Testis (tissue), 3 donors: ENCODE measurements around the gene SNX13. TPM values are rescaled to one million over a fixed set of nuclear protein-coding genes. Genes with fewer than 3 reads are reported as not detected.

Experiments
- DNase-seq: peaks from one replicate; pipeline ENCODE4 v3.0.0-alpha.2; 2019
- H3K27ac ChIP-seq, 2 donors: fragments of 200-600 bp; sonication (generic); one replicate each; pipeline ENCODE4 v1.5.1; 2019
- H3K27me3 ChIP-seq: fragments of 200-600 bp; sonication (generic); one replicate; pipeline ENCODE4 v1.5.1; 2019
- H3K36me3 ChIP-seq: fragments of 200-600 bp; sonication (generic); one replicate; pipeline ENCODE4 v1.5.1; 2017; ENCODE audit warnings: low read depth; ENCODE audit errors: missing control alignments
- H3K4me1 ChIP-seq: fragments of 200-600 bp; sonication (generic); one replicate; pipeline ENCODE4 v1.5.1; 2019
- H3K4me3 ChIP-seq, 2 donors: fragments of 200-600 bp; sonication (generic); one replicate each; pipeline ENCODE4 v1.5.1; 2017 to 2019
- H3K9me3 ChIP-seq: fragments of 200-600 bp; sonication (generic); one replicate; pipeline ENCODE4 v1.5.1; 2017
- CTCF ChIP-seq, 3 experiments: fragments of 450-650 bp in 2 of 3; fragments of 200-600 bp in 1 of 3; sonication (generic) in 1 of 3; IDR thresholded peaks; one replicate each; pipeline ENCODE4 v1.5.1; 2016 to 2019; ENCODE audit warnings: antibody characterized with exemption in 3 of 3, mild to moderate bottlenecking in 2 of 3, moderate library complexity in 1 of 3
- POLR2A ChIP-seq: fragments of 450-650 bp; IDR thresholded peaks from one replicate; pipeline ENCODE4 v1.6.1; 2017; ENCODE audit warnings: antibody characterized with exemption, mild to moderate bottlenecking, moderate library complexity
- WGBS, 2 donors: methylation state at CpG; one replicate each; pipeline ENCODE4 v1.1.5; 2018; 5-methylcytosine and 5-hydroxymethylcytosine counted together
- intact Hi-C: fragments of 100-400 bp; cut with DNase I; formaldehyde crosslinking; loops from one replicate; pipeline ENCODE4 v1.15.1; 2023; ENCODE audit warnings: low total_unique reads
- polyA plus RNA-seq: library from polyadenylated mRNA; stranded (reverse); fragments of 350-450 nt; fragmentation: Illumina TruSeq; extraction: RNeasy Lipid Tissue Mini Kit (QIAGEN cat#74804); gene quantifications from one replicate; pipeline ENCODE4 v1.2.3, GENCODE V29; 2014; ENCODE audit warnings: low read depth, low replicate concordance; ENCODE audit not compliant: insufficient read depth
- total RNA-seq, 2 donors: library from RNA; depleted of rRNA; stranded (reverse); fragments of >200 nt; gene quantifications; one replicate each; pipeline ENCODE4 v1.2.3, GENCODE V29; 2016

Gene SNX13
- total and polyA plus RNA-seq, 3 donors from 2014 or later, result 37.0 to 73.5 (median 61.8) TPM

DNA sequence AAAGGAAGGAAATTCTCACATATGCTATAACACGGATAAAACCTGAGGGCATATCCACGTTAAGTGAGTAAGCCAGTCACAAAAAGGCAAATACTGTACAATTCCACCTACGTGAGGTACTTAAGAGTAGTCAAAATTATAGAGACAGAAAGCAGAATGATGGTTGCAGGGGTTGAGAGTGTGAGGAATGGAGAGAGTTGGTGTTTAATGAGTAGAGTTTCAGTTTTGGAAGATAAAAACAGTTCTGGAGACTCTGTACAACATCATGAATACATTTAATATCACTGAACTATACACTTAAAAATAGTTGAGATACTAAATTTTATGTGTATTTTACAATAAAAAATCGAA, 95.1 kb downstream of the SNX13 start:
- 95 to 96% methylated on average over 4 of the region's 4 CpGs for WGBS, 2 donors
- Histone ChIP-seq H3K27me3 (no peaks in the 10 kb centered on the region), H3K4me3 (no peak overlapping the region), H3K4me1 (no peaks in the 10 kb centered on the region), H3K27ac (no peak overlapping the region), H3K36me3 (no peaks in the 10 kb centered on the region), H3K9me3 (no peaks in the 10 kb centered on the region)
- DNase-seq, result no peak
- intact Hi-C loops, result no loop called here
- TF ChIP-seq POLR2A, result no peak

- Histone ChIP-seq H3K36me3 (no peaks in the 10 kb centered on the region), H3K27me3 (no peaks in the 10 kb centered on the region), H3K9me3 (no peaks in the 10 kb centered on the region), H3K4me1 (no peaks in the 10 kb centered on the region), H3K27ac (no peak overlapping the region), H3K4me3 (no peak overlapping the region)
- intact Hi-C loops, result no loop called here
- WGBS, 2 donors, result 78 to 81% methylated on average over 3 of the region's 3 CpGs
- TF ChIP-seq POLR2A (no peak), CTCF (IDR thresholded peaks at IDR 0.05) (no peak)
- no peak for DNase-seq
These were observed 95.6 kb downstream of the SNX13 start for GRCh38 chr7:17844514-17845196.

DNA sequence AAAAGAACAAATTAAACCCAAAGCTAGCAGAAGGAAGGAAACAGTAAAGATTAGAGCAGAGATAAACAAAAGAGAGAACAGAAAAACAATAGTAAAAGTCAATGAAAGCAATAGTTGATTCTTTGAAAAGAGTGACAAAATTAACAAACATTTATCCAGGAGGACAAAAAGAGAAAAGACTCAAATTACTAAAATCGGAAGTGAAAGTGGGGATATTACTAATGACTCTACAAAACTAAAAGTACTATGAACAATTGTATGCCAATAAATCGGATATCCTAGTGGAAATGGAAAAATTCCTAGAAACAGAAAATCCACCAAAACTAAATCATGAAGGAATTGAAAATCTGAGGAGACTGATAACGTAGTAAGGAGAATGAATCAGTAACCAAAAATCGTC, 96.3 kb downstream of the SNX13 start:
- Histone ChIP-seq H3K4me3 (no peak overlapping the region), H3K9me3 (no peaks in the 10 kb centered on the region), H3K36me3 (no peaks in the 10 kb centered on the region), H3K27ac (no peak overlapping the region), H3K4me1 (no peaks in the 10 kb centered on the region), H3K27me3 (no peaks in the 10 kb centered on the region)
- no peak for TF ChIP-seq POLR2A
- no peak for TF ChIP-seq CTCF (IDR thresholded peaks at IDR 0.05)
- DNase-seq, result no peak
- 69 to 73% methylated on average over 4 of the region's 4 CpGs for WGBS, 2 donors
- intact Hi-C loops, result no loop called here

DNA sequence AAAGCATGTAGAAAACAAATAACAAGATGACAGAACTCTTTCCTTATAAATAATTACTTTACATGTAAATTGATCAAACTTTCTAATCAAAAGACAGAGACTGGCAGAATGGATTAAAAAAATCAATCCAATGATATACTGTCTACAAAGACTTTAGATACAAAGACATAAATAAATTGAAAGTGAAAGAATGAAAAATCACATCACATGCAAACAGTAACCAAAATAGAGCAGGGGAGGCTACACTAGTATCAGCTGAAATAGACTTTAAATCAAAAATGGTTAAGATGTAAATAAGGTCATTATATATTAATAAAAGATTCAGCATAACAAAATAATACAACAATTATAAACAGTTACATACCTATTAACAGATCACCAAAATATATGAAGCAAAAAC, 97.3 kb downstream of the SNX13 start:
- H3K4me1 ChIP-seq, result no peaks in the 10 kb centered on the region
- no peaks in the 10 kb centered on the region for H3K27me3 ChIP-seq
- H3K36me3 ChIP-seq, result no peaks in the 10 kb centered on the region
- H3K4me3 ChIP-seq, result no peak overlapping the region
- no peak for TF ChIP-seq POLR2A
- no peak for TF ChIP-seq CTCF (IDR thresholded peaks at IDR 0.05)
- no peak for DNase-seq
- H3K27ac ChIP-seq, result no peak overlapping the region
- no peaks in the 10 kb centered on the region for H3K9me3 ChIP-seq
- intact Hi-C loops, result no loop called here

DNA sequence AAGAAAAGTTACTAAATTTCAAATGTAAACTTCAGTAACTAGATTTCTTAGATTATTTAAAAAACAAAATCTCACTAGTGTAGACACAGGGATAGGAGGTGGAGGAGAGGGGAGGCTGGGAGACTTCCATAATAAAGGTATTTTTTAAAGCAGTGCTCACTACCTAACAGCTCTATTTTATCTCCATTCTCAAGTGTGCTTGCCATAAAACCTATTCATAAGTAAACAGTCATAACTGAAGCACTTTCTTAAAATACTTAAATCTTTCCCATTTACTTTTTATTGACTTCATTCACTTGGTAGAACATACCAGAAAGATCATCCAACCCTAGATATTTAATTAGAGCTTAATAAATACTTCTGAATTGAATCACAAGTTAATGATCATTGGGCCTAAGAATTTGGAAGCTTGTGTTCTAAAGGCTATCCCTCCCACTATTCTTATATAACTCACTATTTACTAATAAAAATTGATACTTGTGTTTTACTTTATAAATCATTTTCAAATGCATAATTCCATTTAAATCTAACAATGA, 107.4 kb downstream of the SNX13 start:
- Histone ChIP-seq H3K4me1 (no peaks in the 10 kb centered on the region), H3K27ac (no peak overlapping the region), H3K36me3 (no peaks in the 10 kb centered on the region), H3K9me3 (no peaks in the 10 kb centered on the region), H3K27me3 (no peaks in the 10 kb centered on the region), H3K4me3 (no peak overlapping the region)
- no peak for DNase-seq
- TF ChIP-seq CTCF (IDR thresholded peaks at IDR 0.05) (no peak), POLR2A (no peak)
- intact Hi-C loops, result no loop called here
